ENCODE measurements around the gene VBP1.
"Not testable (repeated sequence)": the region's sequence is repeated elsewhere in the genome, so short reads cannot be mapped to it uniquely, and the experiment has no call there.

Gene VBP1

DNA sequence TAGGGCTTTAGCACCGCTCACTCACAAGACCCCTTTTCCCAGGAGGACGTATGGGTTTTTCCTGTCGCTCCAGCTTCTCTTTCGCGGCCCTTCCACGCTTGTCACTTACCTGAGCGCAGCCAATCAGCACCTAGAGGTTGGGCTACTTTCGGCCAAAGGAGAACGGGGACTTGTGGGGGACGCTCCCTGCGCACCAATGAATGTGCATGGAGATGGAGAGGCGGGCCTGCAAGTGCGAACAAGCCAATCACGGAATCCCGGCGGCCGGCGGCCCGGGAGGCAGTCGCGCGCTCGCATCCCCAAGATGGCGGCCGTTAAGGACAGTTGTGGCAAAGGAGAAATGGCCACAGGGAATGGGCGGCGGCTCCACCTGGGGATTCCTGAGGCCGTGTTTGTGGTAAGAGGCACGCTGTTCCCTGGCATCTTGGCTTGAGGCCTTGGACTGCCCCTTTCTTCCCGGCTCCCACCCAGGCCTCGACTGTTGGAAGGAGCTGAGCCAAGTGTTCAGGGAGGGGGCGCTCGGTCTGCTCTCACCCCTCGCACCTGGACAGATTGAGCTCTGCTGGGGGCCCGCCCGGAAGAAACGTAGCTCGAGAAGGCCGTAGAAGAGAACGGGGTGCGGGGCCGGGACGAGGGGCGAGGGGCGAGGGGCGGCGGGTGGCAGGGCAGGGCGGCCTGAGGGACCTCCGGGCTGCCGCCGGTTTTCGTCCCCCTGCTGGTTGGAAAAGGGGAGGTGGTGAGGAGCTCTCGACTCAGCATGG is at the start of gene VBP1:
Gene VBP1, plus strand, starts transcription at position 282 of the 761 bp plus-strand sequence. Its CDS starts 23 bp downstream, at position 305.
- peak; percentile 70 to 79 (median 70) for DNase-seq (ENCODE audit: low read depth in 3 of 3)

DNA sequence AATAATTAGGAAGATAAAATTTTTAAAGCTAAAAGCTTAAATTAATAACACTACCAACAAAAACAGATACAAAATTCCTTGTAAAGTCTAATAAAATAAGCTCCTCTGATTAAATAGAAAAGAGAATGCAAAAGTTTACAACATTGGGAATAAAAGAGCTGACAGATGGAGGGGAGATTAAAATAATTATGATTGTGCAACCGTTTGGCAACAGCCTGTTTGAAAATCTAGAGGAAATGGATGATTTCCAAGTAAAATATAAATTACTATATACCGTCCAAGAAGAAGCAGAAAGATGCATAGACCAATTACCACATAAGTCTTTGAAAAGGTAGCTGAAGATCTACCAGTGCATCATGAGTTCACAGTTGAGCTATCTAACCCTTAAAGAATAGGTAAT is 46.4 kb upstream of the VBP1 start:
- no peak for DNase-seq (ENCODE audit: low read depth in 3 of 3)

- DNase-seq (ENCODE audit: low read depth in 3 of 3), result no peak
Observed at GRCh38 chrX:155179346-155179997, 36.8 kb upstream of the VBP1 start.

GRCh38 chrX:155188786-155189185 is 27.5 kb upstream of the VBP1 start:
- no peak for DNase-seq (ENCODE audit: low read depth in 3 of 3)

GRCh38 chrX:155211208-155211607 is 5.1 kb upstream of the VBP1 start:
- DNase-seq (ENCODE audit: low read depth in 3 of 3), result no peak

DNA sequence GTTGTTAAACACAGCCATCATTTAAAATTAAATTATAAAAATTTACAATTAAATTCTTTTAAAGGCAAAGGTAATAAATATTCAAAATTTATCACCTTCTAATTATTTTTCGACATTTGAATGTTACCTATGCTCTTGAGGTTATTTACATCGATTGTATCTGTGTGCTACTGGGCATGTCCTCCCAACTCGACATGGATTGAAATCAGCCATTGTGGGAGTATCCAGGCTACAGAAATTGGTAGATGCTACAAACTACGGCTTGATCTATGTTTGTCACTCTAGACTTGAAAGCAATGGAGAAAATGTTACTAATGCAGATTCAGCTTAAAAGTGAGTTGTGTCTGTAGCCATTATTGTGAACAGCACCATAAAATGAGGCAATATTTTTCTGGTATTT is 2.5 kb upstream of the VBP1 start:
- DNase-seq (ENCODE audit: low read depth in 3 of 3), result no peak

- no peak for DNase-seq (ENCODE audit: low read depth in 3 of 3)
Observed at GRCh38 chrX:155215443-155216178, 649 bp upstream of the VBP1 start.

DNA sequence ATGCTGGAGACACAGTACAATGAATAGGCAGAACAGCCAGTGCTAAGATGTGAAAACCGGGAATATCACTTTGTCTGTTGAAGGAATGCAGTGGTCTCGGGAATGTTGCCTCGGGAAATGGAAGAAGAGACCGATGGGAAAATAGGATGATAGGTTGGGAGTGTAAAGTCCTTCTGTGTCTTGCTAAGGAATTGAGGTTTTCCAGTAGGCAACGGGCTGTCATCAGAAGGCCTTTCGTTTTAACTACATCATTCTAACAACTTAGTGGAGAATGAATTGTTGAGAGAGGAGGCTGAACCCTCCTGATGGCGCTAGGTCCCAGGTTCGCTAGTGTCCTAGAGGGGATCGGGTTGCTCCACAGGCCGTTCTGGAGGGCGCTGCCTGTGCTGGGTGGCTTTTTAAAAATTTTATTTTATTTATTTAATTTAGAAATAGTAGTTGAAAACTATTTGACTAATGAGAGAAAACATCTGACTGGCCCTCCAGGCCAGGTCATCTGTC is 730 bp downstream of the VBP1 start:
- DNase-seq (ENCODE audit: low read depth in 3 of 3), result no peak

DNA sequence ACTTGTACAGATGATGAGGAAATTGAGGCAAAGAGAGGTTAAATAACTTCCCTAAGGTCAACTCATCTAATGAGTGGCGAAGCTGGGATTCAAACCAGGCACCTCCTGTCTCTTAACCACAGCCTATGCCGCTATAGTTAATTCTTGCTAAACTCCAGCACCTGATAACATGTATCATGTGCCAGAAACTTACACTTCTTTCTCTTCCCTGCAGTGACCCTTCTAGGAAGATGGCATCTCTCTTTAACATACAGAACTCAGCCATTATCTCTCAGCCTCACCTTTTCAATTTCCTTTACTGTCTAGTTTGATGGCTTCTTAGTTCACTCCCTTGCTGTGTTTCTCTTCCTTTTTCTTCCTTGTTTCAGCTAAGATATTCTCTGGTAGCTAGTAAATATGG is 2.5 kb downstream of the VBP1 start:
- no peak for DNase-seq (ENCODE audit: low read depth in 3 of 3)

DNA sequence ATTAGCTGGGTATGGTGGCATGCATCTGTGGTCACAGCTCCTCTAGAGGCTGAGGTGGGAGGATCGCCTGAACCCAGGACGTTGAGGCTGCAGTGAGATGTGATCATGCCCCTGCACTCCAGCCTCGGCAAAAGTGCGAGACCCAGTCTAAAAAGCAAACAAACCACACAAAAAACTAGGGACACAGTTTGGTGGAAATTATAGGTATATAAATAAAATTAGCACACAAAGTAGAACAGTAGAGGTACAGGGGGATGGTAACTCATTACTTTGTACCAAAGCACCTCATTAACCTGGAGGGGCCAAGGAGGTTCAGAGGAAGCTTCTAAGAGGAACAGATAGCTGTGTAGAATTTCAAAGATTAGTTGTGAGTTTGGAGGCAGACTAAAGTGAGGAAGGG is 5.1 kb downstream of the VBP1 start:
- DNase-seq (ENCODE audit: low read depth in 3 of 3), result no peak

- DNase-seq (ENCODE audit: low read depth in 3 of 3), result not testable (repeated sequence)
Observed at GRCh38 chrX:155223746-155224145, 7.5 kb downstream of the VBP1 start.

GRCh38 chrX:155225774-155226173 is 9.5 kb downstream of the VBP1 start:
- DNase-seq (ENCODE audit: low read depth in 3 of 3), result no peak

- DNase-seq (ENCODE audit: low read depth in 3 of 3), result no peak
Observed at GRCh38 chrX:155231163-155231562, 14.9 kb downstream of the VBP1 start.

DNA sequence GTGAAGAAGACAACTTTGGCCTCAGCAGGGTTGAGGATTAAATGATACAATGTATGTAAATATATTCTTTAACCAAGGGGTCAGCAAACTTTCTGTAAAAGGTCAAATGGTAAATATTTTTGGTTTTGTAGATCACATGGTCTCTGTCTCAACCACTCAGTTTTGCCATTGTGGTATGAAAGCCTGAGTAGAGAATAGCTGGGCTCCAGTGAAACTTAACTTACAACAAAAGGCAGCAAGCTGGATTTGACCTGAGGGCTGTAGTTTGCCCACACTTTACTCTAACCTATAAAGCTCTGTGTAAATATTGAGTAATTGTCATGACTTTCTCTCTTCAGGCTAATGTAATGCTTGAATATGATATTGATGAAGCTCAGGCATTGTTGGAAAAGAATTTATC is 19.6 kb downstream of the VBP1 start:
- no peak for DNase-seq (ENCODE audit: low read depth in 3 of 3)

GRCh38 chrX:155237719-155238118 is 21.5 kb downstream of the VBP1 start:
- no peak for DNase-seq (ENCODE audit: low read depth in 3 of 3)

GRCh38 chrX:155242300-155242699 is 26.0 kb downstream of the VBP1 start:
- no peak for DNase-seq (ENCODE audit: low read depth in 3 of 3)

DNA sequence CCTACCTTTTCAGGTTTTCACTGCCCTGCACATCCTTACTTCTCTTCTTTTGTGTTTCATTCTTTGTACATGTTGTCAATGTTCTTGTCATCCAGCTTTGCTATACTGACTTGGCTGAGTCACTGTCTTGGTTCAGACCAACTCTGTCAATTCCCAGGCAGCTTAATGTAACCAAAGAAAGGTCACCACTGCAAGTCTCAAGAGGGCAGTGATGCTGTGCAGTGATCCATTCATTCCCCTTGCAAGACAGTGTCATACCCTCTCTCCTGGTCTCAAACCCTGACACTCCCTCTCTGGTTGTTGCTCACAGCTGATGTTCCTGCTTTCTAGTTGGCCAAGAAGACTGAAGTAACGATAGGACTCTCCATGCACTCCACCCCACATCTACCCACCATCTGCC is 30.5 kb downstream of the VBP1 start:
- no peak for DNase-seq (ENCODE audit: low read depth in 3 of 3)

- no peak for DNase-seq (ENCODE audit: low read depth in 3 of 3)
Observed at GRCh38 chrX:155247497-155247896, 31.2 kb downstream of the VBP1 start.

- no peak for DNase-seq (ENCODE audit: low read depth in 3 of 3)
Observed at GRCh38 chrX:155251391-155251790, 35.1 kb downstream of the VBP1 start.

DNA sequence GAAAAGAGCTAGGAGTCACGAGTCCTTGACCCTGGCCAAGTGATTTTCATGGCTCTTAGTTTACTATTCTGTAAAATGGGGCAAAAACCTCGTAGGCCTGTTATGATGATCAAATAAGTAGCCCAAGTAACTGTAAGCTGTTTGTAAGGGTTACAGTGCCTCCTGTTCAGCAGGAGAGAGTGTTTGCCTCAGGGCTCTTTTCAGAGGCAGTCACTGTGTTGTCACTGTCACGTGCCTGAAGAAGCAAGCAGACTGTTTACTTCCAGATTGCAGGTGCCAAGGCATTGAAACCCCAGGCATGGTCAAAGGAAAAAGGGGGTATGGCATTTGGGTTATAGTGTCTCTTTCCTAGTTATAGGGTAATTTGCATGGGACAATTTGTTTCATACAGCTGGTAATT is 43.5 kb downstream of the VBP1 start:
- no peak for DNase-seq (ENCODE audit: low read depth in 3 of 3)

DNA sequence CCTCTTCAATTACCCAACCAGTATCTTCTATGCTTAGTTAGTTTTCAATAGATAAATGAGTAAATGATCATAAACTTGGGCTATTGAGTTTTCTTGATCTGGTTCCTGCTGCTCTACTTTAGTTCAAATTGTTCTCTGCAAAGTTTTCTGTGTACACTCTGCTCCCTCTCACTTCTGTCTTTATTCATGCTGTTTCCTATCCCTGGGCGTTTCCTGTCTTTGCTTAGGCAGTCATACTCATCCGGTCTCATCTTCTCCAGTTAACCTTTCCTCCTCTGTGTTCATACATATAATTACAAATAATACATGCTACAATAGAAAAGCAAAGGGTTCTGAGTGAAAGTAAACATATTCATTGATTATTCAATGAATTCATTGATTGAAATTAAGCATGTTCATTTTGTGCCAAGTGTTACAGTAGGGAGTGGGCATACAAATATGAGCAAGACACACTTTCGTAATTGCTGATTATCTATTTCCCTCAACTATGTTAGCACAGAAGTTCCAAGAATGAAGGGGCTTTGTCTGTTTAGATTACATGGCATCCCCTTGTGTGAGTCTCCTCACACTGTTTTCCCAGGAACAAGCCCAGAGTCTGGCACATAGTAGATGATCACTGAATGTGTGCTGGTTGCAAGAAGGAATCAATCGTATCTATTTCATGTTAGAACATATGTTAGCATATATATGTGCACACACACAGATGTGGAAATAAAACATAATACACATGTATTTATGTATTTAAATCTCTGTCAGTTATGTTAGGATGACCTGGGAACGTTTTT is 46.9 kb downstream of the VBP1 start:
- DNase-seq (ENCODE audit: low read depth in 3 of 3), result no peak

Measured in stimulated activated CD4-positive, alpha-beta T cell treated with anti-CD3 and anti-CD28 coated beads, TNF-alpha, amount 100 ng/mL, for 48 hours (primary cell).